HTERT RPE-1 (cell line): ENCODE data around the gene TSFM.
"Not testable (repeated sequence)": the region's sequence is repeated elsewhere in the genome, so short reads cannot be mapped to it uniquely, and the experiment has no call there.

ENCODE experiments used
- in situ Hi-C: fragments of 300-500 bp; cut with MboI; formaldehyde crosslinking; loops from 4 replicates; pipeline ENCODE4 v1.14.3; 2020; ENCODE audit warnings: low sequenced_read_pairs

The TSFM gene

GRCh38 chr12:57762463-57762862, 20.1 kb upstream of the TSFM start:
- in situ Hi-C loops = no loop called here

GRCh38 chr12:57763881-57764661, 18.5 kb upstream of the TSFM start:
- in situ Hi-C loops = no loop called here

- in situ Hi-C loops = no loop called here
Measured at GRCh38 chr12:57764662-57765002, 18.0 kb upstream of the TSFM start.

- in situ Hi-C loops = no loop called here
Measured at GRCh38 chr12:57765003-57765697, 17.4 kb upstream of the TSFM start.

GRCh38 chr12:57765698-57766463, 16.7 kb upstream of the TSFM start:
- in situ Hi-C loops = no loop called here

- in situ Hi-C loops = no loop called here
Measured at GRCh38 chr12:57766464-57767304, 15.9 kb upstream of the TSFM start, which contains the start of gene CYP27B1. Gene CYP27B1, minus strand, starts transcription at chr12:57767078. Its CDS starts 37 bp downstream, at chr12:57767041.

GRCh38 chr12:57767305-57767698, 15.3 kb upstream of the TSFM start:
- in situ Hi-C loops = no loop called here

GRCh38 chr12:57767876-57768275, 14.7 kb upstream of the TSFM start:
- in situ Hi-C loops = no loop called here

GRCh38 chr12:57769594-57769993, 13.0 kb upstream of the TSFM start:
- in situ Hi-C loops = no loop called here

GRCh38 chr12:57770734-57771133, 11.9 kb upstream of the TSFM start:
- in situ Hi-C loops = no loop called here

GRCh38 chr12:57771236-57771872, 11.2 kb upstream of the TSFM start:
- in situ Hi-C loops = no loop called here

- in situ Hi-C loops = no loop called here
Measured at GRCh38 chr12:57771873-57772428, 10.6 kb upstream of the TSFM start, which contains the start of gene METTL1. Gene METTL1, minus strand, starts transcription at chr12:57772105. Its CDS starts 22 bp downstream, at chr12:57772083.

GRCh38 chr12:57772429-57773322, 9.9 kb upstream of the TSFM start, which contains the start of gene EEF1AKMT3:
Gene EEF1AKMT3, plus strand, starts transcription at chr12:57772614. Its CDS starts 111 bp downstream, at chr12:57772725.
- in situ Hi-C loops = no loop called here

- in situ Hi-C loops = not testable (repeated sequence)
Measured at GRCh38 chr12:57774634-57775033, 8.0 kb upstream of the TSFM start.

- in situ Hi-C loops = no loop called here
Measured at GRCh38 chr12:57775044-57775443, 7.5 kb upstream of the TSFM start.

- in situ Hi-C loops = no loop called here
Measured at GRCh38 chr12:57775563-57776246, 6.9 kb upstream of the TSFM start.

- in situ Hi-C loops = no loop called here
Measured at GRCh38 chr12:57776247-57776587, 6.4 kb upstream of the TSFM start.

- in situ Hi-C loops = no loop called here
Measured at GRCh38 chr12:57777367-57777766, 5.2 kb upstream of the TSFM start.
